ENCODE measurements around the gene PRF1.

The PRF1 gene

DNA sequence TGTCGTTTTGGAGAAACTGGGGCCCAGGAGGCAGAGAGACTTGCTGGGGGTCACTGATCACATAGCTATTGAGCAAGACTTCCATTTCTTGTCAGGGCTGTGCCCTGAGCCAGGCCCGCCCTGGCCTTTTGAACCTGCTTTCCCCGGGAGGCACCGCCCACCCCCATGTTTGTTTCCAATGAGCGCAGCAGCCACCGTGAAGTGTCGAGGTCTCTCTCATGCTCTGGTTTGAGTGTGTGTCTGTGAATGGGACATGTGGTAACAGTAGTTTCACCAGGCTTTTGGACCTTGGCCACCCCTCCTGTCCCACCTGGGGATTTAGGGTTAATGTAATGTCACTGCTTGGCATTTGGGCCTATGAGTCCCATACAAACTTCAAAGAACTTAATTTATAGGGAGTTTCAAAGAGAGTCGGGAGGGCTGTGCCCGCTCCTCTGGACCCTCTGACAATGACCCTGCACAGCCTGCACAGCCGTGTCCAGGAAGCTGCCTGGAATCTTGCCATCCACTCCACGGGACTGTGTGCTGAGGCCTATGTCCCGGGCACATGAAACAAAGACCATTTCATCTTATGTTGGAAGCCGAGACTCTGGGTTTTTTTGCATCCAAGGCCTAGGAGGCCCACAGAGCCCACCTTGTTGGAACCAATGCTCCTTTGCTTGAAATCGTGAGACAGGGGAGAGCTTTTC lies 6.3 kb downstream of the PRF1 start:
- TF ChIP-seq JUND (IDR thresholded peaks at IDR 0.05; ENCODE audit: low read depth): no peak
- DNase-seq (ENCODE audit: low read depth in 1 of 2, low spot score in 1 of 2): no peak
- in situ Hi-C loops (cut with HindIII; ENCODE audit: low pct_unique_long_range_greater_than_20kb, low sequenced_read_pairs): no loop called here

GRCh38 chr10:70595566-70596016 lies 7.0 kb downstream of the PRF1 start:
- DNase-seq (ENCODE audit: low read depth in 1 of 2, low spot score in 1 of 2): no peak
- no peak for TF ChIP-seq JUND (IDR thresholded peaks at IDR 0.05; ENCODE audit: low read depth)
- in situ Hi-C loops (cut with HindIII; ENCODE audit: low pct_unique_long_range_greater_than_20kb, low sequenced_read_pairs): no loop called here

DNA sequence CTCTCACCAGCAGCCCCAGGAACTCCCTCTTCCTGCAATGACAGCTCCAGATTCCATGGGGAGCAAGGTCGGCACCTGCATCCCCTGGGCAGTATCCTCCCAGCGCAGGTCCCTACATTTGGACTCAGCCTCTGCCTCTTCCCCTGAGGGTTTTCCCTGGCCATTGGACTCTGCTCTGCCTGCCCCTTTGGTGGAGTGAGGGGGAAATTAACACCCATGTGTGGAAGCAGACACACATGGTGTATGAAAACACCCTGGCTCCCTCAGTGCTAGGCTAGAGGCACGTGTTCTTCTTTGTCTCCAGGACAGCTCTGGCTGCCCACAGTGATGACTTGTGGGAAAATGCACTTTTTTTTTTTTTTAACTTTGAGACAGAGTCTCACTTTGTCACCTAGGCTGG lies 8.4 kb downstream of the PRF1 start:
- in situ Hi-C loops (cut with HindIII; ENCODE audit: low pct_unique_long_range_greater_than_20kb, low sequenced_read_pairs): no loop called here
- TF ChIP-seq JUND (IDR thresholded peaks at IDR 0.05; ENCODE audit: low read depth): no peak

DNA sequence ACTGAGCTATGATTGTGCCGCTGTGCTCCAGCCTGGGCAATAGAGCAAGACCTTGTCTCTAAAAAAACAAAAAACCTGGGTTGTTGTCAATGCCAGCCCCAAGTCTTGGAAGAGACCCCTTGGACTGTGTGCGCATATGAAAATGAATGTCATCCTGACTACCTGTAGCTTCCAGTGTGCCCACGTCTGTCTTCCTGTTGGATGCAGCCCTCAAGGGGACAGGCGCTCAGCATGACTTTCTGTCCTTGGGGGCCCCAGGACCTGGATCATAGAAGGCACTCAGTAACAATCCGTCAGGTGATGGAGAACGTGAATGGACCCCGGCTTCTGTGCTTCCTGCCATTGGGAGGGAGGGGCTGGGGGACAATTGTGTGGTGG lies 9.0 kb downstream of the PRF1 start:
- no peak for TF ChIP-seq JUND (IDR thresholded peaks at IDR 0.05; ENCODE audit: low read depth)
- no peak for DNase-seq (ENCODE audit: low read depth in 1 of 2, low spot score in 1 of 2)
- in situ Hi-C loops (cut with HindIII; ENCODE audit: low pct_unique_long_range_greater_than_20kb, low sequenced_read_pairs): no loop called here

More for the DNA sequence above, 8.4 kb downstream of the PRF1 start:
- no peak for DNase-seq (ENCODE audit: low read depth in 1 of 2, low spot score in 1 of 2)

GRCh38 chr10:70592746-70593512 lies 9.6 kb downstream of the PRF1 start:
- in situ Hi-C loops (cut with HindIII; ENCODE audit: low pct_unique_long_range_greater_than_20kb, low sequenced_read_pairs): no loop called here
- no peak for DNase-seq (ENCODE audit: low read depth in 1 of 2, low spot score in 1 of 2)
- TF ChIP-seq JUND (IDR thresholded peaks at IDR 0.05; ENCODE audit: low read depth): no peak

GRCh38 chr10:70592186-70592735 lies 10.3 kb downstream of the PRF1 start:
- no peak for DNase-seq (ENCODE audit: low read depth in 1 of 2, low spot score in 1 of 2)
- in situ Hi-C loops (cut with HindIII; ENCODE audit: low pct_unique_long_range_greater_than_20kb, low sequenced_read_pairs): no loop called here
- no peak for TF ChIP-seq JUND (IDR thresholded peaks at IDR 0.05; ENCODE audit: low read depth)

GRCh38 chr10:70590655-70591416 lies 11.7 kb downstream of the PRF1 start:
- in situ Hi-C loops (cut with HindIII; ENCODE audit: low pct_unique_long_range_greater_than_20kb, low sequenced_read_pairs): no loop called here
- no peak for TF ChIP-seq JUND (IDR thresholded peaks at IDR 0.05; ENCODE audit: low read depth)
- DNase-seq (ENCODE audit: low read depth in 1 of 2, low spot score in 1 of 2): no peak

DNA sequence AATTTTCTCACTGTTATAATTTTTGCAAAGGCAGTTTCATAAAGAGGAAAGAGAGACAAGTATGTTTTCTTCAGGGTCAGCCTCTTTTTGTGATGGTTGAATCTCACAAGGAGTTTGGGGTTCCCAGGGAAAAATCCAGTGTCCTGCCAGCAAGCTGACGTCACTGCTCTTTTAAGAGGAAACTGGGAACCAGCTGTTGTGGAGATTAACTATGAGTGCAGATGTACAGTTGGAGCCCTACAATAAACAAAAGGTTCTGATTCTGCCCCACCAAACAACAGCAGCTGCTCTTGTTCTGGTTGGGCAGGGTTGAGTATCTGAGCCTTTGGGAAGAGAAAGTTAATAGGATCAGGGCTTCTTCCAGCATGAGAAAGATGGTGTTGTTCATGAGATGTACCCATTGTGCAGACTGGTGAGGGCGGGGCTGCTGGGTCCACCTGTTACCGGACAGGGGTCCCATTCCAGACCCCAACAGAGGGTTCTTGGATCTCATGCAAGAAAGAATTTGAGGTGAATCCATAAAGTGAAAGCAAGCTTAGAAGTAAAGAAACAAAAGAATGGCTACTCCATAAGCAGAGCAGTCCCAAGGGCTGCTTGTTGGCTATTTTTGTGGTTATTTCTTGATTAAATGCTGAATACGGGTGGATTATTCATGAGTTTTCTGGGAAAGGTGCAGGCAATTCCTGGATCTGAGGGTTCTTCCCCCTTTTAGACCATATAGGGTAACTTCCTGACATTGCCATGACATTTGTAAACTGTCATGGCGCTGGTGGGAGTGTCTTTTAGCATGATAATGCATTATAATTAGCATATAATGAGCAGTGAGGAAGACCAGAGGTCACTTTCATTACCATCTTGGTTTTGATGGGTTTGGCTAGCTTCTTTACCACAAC lies 12.5 kb downstream of the PRF1 start:
- in situ Hi-C loops (cut with HindIII; ENCODE audit: low pct_unique_long_range_greater_than_20kb, low sequenced_read_pairs): no loop called here
- DNase-seq (ENCODE audit: low read depth in 1 of 2, low spot score in 1 of 2): no peak
- TF ChIP-seq JUND (IDR thresholded peaks at IDR 0.05; ENCODE audit: low read depth): no peak

DNA sequence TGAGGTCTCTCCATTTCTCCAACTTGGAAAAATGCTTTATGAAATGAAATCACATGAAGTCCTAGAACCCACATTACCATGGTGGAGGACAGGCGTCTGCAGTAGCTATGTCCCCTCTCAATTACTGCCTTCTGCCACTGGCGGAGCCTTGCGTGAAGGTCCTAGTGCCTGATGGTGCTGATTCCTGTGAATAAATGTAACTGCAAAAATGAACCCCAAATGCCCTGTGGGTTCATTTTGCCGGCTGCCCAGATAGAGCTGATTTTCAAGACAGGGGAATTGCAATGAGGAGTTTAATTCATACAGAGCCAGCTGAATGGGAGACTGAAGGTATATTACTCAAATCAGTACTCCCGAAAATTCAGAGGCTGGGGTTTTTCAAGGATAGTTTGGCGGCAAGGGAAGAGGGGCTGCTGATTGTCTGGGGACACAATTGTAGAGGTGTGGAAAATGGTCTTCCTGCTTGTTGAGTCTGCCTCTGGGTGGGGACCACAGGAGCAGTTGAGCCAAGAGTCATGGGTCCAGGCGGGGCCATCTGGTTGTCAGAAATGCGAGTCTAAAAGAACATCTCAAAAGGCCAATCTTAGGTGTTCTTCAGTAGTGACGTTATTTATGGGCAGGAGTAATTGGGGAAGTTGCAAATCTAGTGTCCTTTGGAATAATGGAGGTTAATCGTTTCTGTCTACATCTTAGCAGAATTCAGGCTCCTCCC lies 13.5 kb downstream of the PRF1 start:
- no peak for DNase-seq (ENCODE audit: low read depth in 1 of 2, low spot score in 1 of 2)
- in situ Hi-C loops (cut with HindIII; ENCODE audit: low pct_unique_long_range_greater_than_20kb, low sequenced_read_pairs): no loop called here
- TF ChIP-seq JUND (IDR thresholded peaks at IDR 0.05; ENCODE audit: low read depth): no peak

DNA sequence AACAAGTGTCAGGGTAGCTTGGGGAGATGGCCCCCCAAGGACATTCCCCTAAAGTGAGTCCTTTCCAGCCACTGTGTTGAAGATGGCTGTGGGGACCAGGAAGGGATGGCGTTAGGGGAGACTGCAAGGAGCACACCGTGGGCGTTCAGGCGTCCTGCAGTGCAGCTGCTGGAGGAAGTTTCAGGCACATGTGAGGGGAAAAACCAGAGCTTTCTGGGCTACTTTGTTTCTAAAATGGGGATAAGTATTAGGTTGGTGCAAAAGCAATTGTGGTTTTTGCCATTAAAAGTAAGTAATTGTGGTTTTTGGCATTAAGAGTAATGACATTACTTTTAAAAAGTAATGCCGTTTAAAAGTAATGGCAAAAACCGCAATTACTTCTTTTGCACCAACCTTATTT lies 14.3 kb downstream of the PRF1 start:
- no peak for DNase-seq (ENCODE audit: low read depth in 1 of 2, low spot score in 1 of 2)
- in situ Hi-C loops (cut with HindIII; ENCODE audit: low pct_unique_long_range_greater_than_20kb, low sequenced_read_pairs): no loop called here
- TF ChIP-seq JUND (IDR thresholded peaks at IDR 0.05; ENCODE audit: low read depth): no peak

GRCh38 chr10:70587045-70587658 lies 15.4 kb downstream of the PRF1 start:
- in situ Hi-C loops (cut with HindIII; ENCODE audit: low pct_unique_long_range_greater_than_20kb, low sequenced_read_pairs): no loop called here
- no peak for DNase-seq (ENCODE audit: low read depth in 1 of 2, low spot score in 1 of 2)
- TF ChIP-seq JUND (IDR thresholded peaks at IDR 0.05; ENCODE audit: low read depth): no peak
